K562 treated with DMSO at 1 percent for 4 hours (cell line): ENCODE results near the gene CTSE. TPM values are rescaled to one million over a fixed set of nuclear protein-coding genes. Genes with fewer than 3 reads are reported as not detected.

Source experiments
- total RNA-seq: library from RNA; unstranded; fragments of 300-600 nt; gene quantifications from 2 replicates; pipeline ENCODE4 v1.2.3, GENCODE V29; 2022; ENCODE audit not compliant: insufficient read depth

CTSE gene
- total RNA-seq, result not detected in 2 replicates

GRCh38 chr1:206023695-206024094 lies at the start of gene CTSE:
Gene CTSE (minus strand): TSS chr1:206023895. CDS start chr1:206023791, 104 bp downstream.

GRCh38 chr1:206052919-206053610 lies 29.4 kb upstream of the CTSE start, which contains the start of gene RHEX:
Gene RHEX (plus strand): TSS chr1:206053173. CDS start chr1:206097829, 44,656 bp downstream.

GRCh38 chr1:206002871-206003801 lies 20.6 kb downstream of the CTSE start, which contains the start of gene RAB7B:
Gene RAB7B (minus strand): TSS chr1:206003395. CDS start chr1:205994135, 9,260 bp downstream.

Other genes starting within 250 kb of the CTSE start
- 9.2 and 13.8 TPM in 2 replicates for gene RAB29, start 248.4 kb downstream of the CTSE start, total RNA-seq
- 6.0 and 9.0 TPM in 2 replicates for gene SLC41A1, start 210.7 kb downstream of the CTSE start, total RNA-seq
- not detected in 2 replicates for gene PM20D1, start 173.8 kb downstream of the CTSE start, total RNA-seq
- not detected in 2 replicates for gene SLC26A9, start 80.4 kb downstream of the CTSE start, total RNA-seq
- gene RAB7B, start 20.5 kb downstream of the CTSE start, total RNA-seq, result not detected in 2 replicates
- gene RHEX, start 29.3 kb upstream of the CTSE start, total RNA-seq, result not detected in 2 replicates
- gene AVPR1B, start 93.5 kb upstream of the CTSE start, total RNA-seq, result not detected in 2 replicates
- 9.5 and 11.7 TPM in 2 replicates for gene FAM72A, start 178.9 kb upstream of the CTSE start, total RNA-seq
- 35.7 and 36.1 TPM in 2 replicates for gene SRGAP2, start 179.6 kb upstream of the CTSE start, total RNA-seq